GM19455 (cell line): ENCODE data around the gene MAP3K8.
"Not testable (repeated sequence)": the region's sequence is repeated elsewhere in the genome, so short reads cannot be mapped to it uniquely, and the experiment has no call there.

Experiments used
- ATAC-seq: cut with Tn5 transposase; IDR thresholded peaks from one replicate; pipeline ENCODE4 v1.9.1; 2021; ENCODE audit not compliant: unreplicated experiment

Gene MAP3K8

GRCh38 chr10:30422981-30423654 lies 10.9 kb upstream of the MAP3K8 start:
- no peak for ATAC-seq

- ATAC-seq: not testable (repeated sequence)
Observed at GRCh38 chr10:30423655-30424275, 10.2 kb upstream of the MAP3K8 start.

GRCh38 chr10:30425336-30426075 lies 8.5 kb upstream of the MAP3K8 start:
- no peak for ATAC-seq

GRCh38 chr10:30430544-30431298 lies 3.3 kb upstream of the MAP3K8 start:
- ATAC-seq: no peak

GRCh38 chr10:30431435-30431911 lies 2.5 kb upstream of the MAP3K8 start:
- ATAC-seq: no peak

- ATAC-seq: peak; percentile 6
Observed at GRCh38 chr10:30432622-30433305, 1.2 kb upstream of the MAP3K8 start.

- peak; percentile 28 for ATAC-seq
Observed at GRCh38 chr10:30433306-30433729, 666 bp upstream of the MAP3K8 start.

GRCh38 chr10:30434273-30435072 lies 489 bp downstream of the MAP3K8 start:
- ATAC-seq: peak; percentile 56

- no peak for ATAC-seq
Observed at GRCh38 chr10:30435073-30435422, 1.1 kb downstream of the MAP3K8 start.

- ATAC-seq: not testable (repeated sequence)
Observed at GRCh38 chr10:30435499-30436167, 1.6 kb downstream of the MAP3K8 start.

GRCh38 chr10:30436191-30436611 lies 2.2 kb downstream of the MAP3K8 start:
- no peak for ATAC-seq

GRCh38 chr10:30436671-30437030 lies 2.7 kb downstream of the MAP3K8 start:
- ATAC-seq: no peak

GRCh38 chr10:30437031-30437841 lies 3.3 kb downstream of the MAP3K8 start:
- no peak for ATAC-seq

GRCh38 chr10:30438021-30438850 lies 4.3 kb downstream of the MAP3K8 start:
- ATAC-seq: no peak

GRCh38 chr10:30439931-30440330 lies 5.9 kb downstream of the MAP3K8 start:
- no peak for ATAC-seq

- no peak for ATAC-seq
Observed at GRCh38 chr10:30442019-30442606, 8.1 kb downstream of the MAP3K8 start.

GRCh38 chr10:30443049-30443448 lies 9.1 kb downstream of the MAP3K8 start:
- no peak for ATAC-seq
